H9 (cell line): ENCODE measurements around the gene MAP2K2. TPM values are rescaled to one million over a fixed set of nuclear protein-coding genes. Genes with fewer than 3 reads are reported as not detected.

ENCODE experiments used
- DNase-seq: peaks from one replicate; pipeline ENCODE4 v3.0.0-alpha.2; 2017
- H2AFZ ChIP-seq: one replicate; pipeline ENCODE4 v1.6.1; 2013; ENCODE audit warnings: mild to moderate bottlenecking, low read length, control low read depth, moderate library complexity
- H2AK5ac ChIP-seq: 2 replicates; pipeline ENCODE4 v1.6.1; 2013; ENCODE audit warnings: low read length, control low read depth, mixed read lengths; ENCODE audit not compliant: insufficient read length
- H2BK120ac ChIP-seq: one replicate; pipeline ENCODE4 v1.6.1; 2013; ENCODE audit warnings: low read depth, mild to moderate bottlenecking, low read length, control low read depth, inconsistent platforms; ENCODE audit not compliant: poor library complexity, severe bottlenecking
- H2BK12ac ChIP-seq: 2 replicates; pipeline ENCODE4 v1.6.1; 2013; ENCODE audit warnings: low read length, control low read depth, mixed read lengths, low read depth; ENCODE audit not compliant: insufficient read length
- H2BK15ac ChIP-seq: 2 replicates; pipeline ENCODE4 v1.6.1; 2013; ENCODE audit warnings: low read depth, low read length, control low read depth
- H2BK20ac ChIP-seq: one replicate; pipeline ENCODE4 v1.6.1; 2013; ENCODE audit warnings: low read depth, mild to moderate bottlenecking, low read length, control low read depth, inconsistent platforms; ENCODE audit not compliant: poor library complexity, severe bottlenecking
- H2BK5ac ChIP-seq: 2 replicates; pipeline ENCODE4 v1.6.1; 2013; ENCODE audit warnings: low read length, control low read depth, mixed read lengths; ENCODE audit not compliant: insufficient read length
- H3K14ac ChIP-seq: 2 replicates; pipeline ENCODE4 v1.6.1; 2013; ENCODE audit warnings: low read length, control low read depth; ENCODE audit not compliant: insufficient read depth
- H3K18ac ChIP-seq: 2 replicates; pipeline ENCODE4 v1.6.1; 2013; ENCODE audit warnings: low read depth, mild to moderate bottlenecking, mixed read lengths, low read length, control low read depth; ENCODE audit not compliant: insufficient read length
- H3K23ac ChIP-seq: 2 replicates; pipeline ENCODE4 v1.6.1; 2013; ENCODE audit warnings: low read length, control low read depth, mixed read lengths, low read depth; ENCODE audit not compliant: insufficient read length
- H3K23me2 ChIP-seq: 2 replicates; pipeline ENCODE4 v1.6.1; 2013; ENCODE audit warnings: low read depth, mild to moderate bottlenecking, mixed read lengths, low read length, control low read depth; ENCODE audit not compliant: insufficient read length, poor library complexity, severe bottlenecking
- H3K27ac ChIP-seq: 2 replicates; pipeline ENCODE4 v1.5.1; 2013; ENCODE audit warnings: low read length, control low read depth, mixed read lengths, low read depth; ENCODE audit not compliant: insufficient read length
- H3K27me3 ChIP-seq: 2 replicates; pipeline ENCODE4 v1.6.1; 2013; ENCODE audit warnings: low read length, control low read depth, inconsistent platforms; ENCODE audit not compliant: insufficient read depth
- H3K4ac ChIP-seq: 2 replicates; pipeline ENCODE4 v1.6.1; 2013; ENCODE audit warnings: low read depth, mild to moderate bottlenecking, control low read depth, inconsistent platforms, low read length, moderate library complexity
- H3K4me1 ChIP-seq: 2 replicates; pipeline ENCODE4 v1.6.1; 2013; ENCODE audit warnings: low read length, control low read depth, inconsistent platforms; ENCODE audit not compliant: insufficient read depth
- H3K4me2 ChIP-seq: 2 replicates; pipeline ENCODE4 v1.6.1; 2013; ENCODE audit warnings: low read length, control low read depth, mixed read lengths; ENCODE audit not compliant: insufficient read length, insufficient read depth
- H3K56ac ChIP-seq: 2 replicates; pipeline ENCODE4 v1.6.1; 2013; ENCODE audit warnings: low read depth, mild to moderate bottlenecking, mixed read lengths, low read length, control low read depth; ENCODE audit not compliant: insufficient read length
- H3K79me1 ChIP-seq: 2 replicates; pipeline ENCODE4 v1.6.1; 2013; ENCODE audit warnings: low read depth, mild to moderate bottlenecking, moderate library complexity, low read length, control low read depth, inconsistent platforms; ENCODE audit not compliant: insufficient read depth, poor library complexity, severe bottlenecking
- H3K79me2 ChIP-seq: 2 replicates; pipeline ENCODE4 v1.6.1; 2013; ENCODE audit warnings: low read length, control low read depth, inconsistent platforms; ENCODE audit not compliant: insufficient read depth
- H3K9ac ChIP-seq: 2 replicates; pipeline ENCODE4 v1.6.1; 2013; ENCODE audit warnings: low read length, control low read depth, mixed read lengths; ENCODE audit not compliant: insufficient read length; ENCODE audit errors: extremely low read depth
- H3K9me3 ChIP-seq: one replicate; pipeline ENCODE4 v1.6.1; 2013; ENCODE audit warnings: low read depth, low read length, inconsistent platforms; ENCODE audit not compliant: control insufficient read depth
- H3T11ph ChIP-seq: one replicate; pipeline ENCODE4 v1.6.1; 2013; ENCODE audit warnings: mild to moderate bottlenecking, low read length, control low read depth, inconsistent platforms
- H4K20me1 ChIP-seq: one replicate; pipeline ENCODE4 v1.6.1; 2013; ENCODE audit not compliant: control insufficient read depth, insufficient read length, insufficient read depth
- H4K5ac ChIP-seq: 2 replicates; pipeline ENCODE4 v1.6.1; 2013; ENCODE audit warnings: low read depth, mild to moderate bottlenecking, mixed read lengths, low read length, control low read depth; ENCODE audit not compliant: insufficient read length
- H4K8ac ChIP-seq: replicated peaks from 2 replicates; pipeline ENCODE4 v1.6.1; 2013; ENCODE audit warnings: low read length, control low read depth, mixed read lengths, low read depth; ENCODE audit not compliant: insufficient read length
- H4K91ac ChIP-seq: 2 replicates; pipeline ENCODE4 v1.6.1; 2013; ENCODE audit warnings: low read depth, mild to moderate bottlenecking, moderate library complexity, mixed read lengths, low read length, control low read depth; ENCODE audit not compliant: insufficient read length
- H3K27ac Mint-ChIP-seq, 3 experiments: 2 replicates in 2 of 3; 3 replicates in 1 of 3; pipeline ENCODE4 v1.8.0; 2020 to 2021; ENCODE audit warnings: mixed read lengths in 3 of 3, mild to moderate bottlenecking in 1 of 3, moderate library complexity in 1 of 3
- H3K27me3 Mint-ChIP-seq: 2 replicates; pipeline ENCODE4 v1.8.0; 2021; ENCODE audit warnings: low read depth, mild to moderate bottlenecking, moderate library complexity, mixed read lengths
- H3K36me3 Mint-ChIP-seq, 3 experiments: 2 replicates in 2 of 3; 3 replicates in 1 of 3; pipeline ENCODE4 v1.8.0; 2020 to 2021; ENCODE audit warnings: low read depth in 3 of 3, mixed read lengths in 3 of 3; ENCODE audit not compliant: insufficient read depth in 1 of 3
- H3K4me1 Mint-ChIP-seq, 2 experiments: 2 replicates each; pipeline ENCODE4 v1.8.0; 2020; ENCODE audit warnings: mixed read lengths in 2 of 2
- H3K4me3 Mint-ChIP-seq, 2 experiments: 2 replicates in 1 of 2; 3 replicates in 1 of 2; pipeline ENCODE4 v1.8.0; 2020 to 2021; ENCODE audit warnings: mild to moderate bottlenecking in 2 of 2, mixed read lengths in 2 of 2, moderate library complexity in 1 of 2
- H3K9me3 Mint-ChIP-seq, 2 experiments: 2 replicates in 1 of 2; 3 replicates in 1 of 2; pipeline ENCODE4 v1.8.0; 2020; ENCODE audit warnings: mild to moderate bottlenecking in 2 of 2, mixed read lengths in 2 of 2, moderate library complexity in 1 of 2
- CTCF ChIP-seq: fragments of 200-600 bp; sonication (generic); conservative IDR thresholded peaks from 3 replicates; pipeline ENCODE4 v1.8.0; 2021; ENCODE audit warnings: antibody characterized with exemption, mild to moderate bottlenecking
- WGBS: extraction: QIAGEN DNeasy Blood & Tissue Kit; methylation state at CpG from one replicate; pipeline ENCODE4 v1.1.7; 2013; ENCODE audit warnings: missing lambda C conversion rate, low lambda C conversion rate, mixed read lengths; ENCODE audit not compliant: insufficient read length; ENCODE audit errors: extremely low coverage; 5-methylcytosine and 5-hydroxymethylcytosine counted together
- total RNA-seq: library from RNA; stranded (reverse); gene quantifications from 2 replicates; pipeline ENCODE4 v1.2.1, GENCODE V29; 2021

MAP2K2 gene
- total RNA-seq, 1 experiment from 2014 or later: 167 TPM

DNA sequence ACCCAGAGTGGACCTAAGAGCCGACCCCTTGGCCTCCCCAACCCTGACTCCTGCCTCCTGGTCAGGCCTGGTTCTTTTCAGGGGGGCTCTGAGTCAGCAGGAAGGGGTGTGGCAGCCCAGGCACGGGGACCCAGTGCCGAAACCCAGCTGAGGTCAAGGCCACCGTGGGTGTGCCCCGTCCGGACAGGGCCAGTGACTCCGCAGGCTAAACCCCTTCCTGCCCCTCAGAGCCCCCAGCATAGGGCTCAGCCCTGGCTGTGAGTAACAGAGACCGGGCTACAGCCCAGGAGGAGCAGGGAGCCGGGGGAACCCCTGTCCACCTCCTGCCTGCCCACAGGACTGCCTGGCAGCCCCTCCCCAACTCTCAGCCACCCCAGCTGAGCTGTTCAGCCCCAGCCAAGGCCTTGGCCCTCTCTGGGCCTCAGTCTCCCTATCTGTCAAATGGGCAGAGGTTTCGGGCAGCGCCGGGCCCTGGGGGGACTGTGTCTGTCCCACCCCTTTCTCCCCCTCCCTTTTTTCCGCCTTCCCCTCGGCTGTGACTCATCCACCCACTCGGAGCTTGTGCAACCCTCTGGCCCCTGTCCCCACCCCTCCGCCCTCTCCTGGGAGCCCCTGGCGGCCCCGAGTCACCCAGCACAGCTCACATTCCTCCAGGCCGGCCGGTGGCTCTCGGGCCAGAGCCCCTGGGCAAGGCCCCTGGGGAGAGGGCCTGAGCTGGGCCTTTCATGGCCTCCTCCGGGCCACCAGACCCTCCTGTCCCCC, 65.8 kb downstream of the MAP2K2 start:
- H3K4me1 ChIP-seq: no peaks in the 10 kb centered on the region; the same call in 1 of the 2 replicates
- H3T11ph ChIP-seq: no peak overlapping the region
- no peaks in the 10 kb centered on the region; the same call in 1 of the 2 replicates for H3K27me3 Mint-ChIP-seq
- peaks cover 33% of the 10 kb centered on the region; the same call in 1 of the 2 replicates for H3K79me2 ChIP-seq
- H2BK20ac ChIP-seq: no peak overlapping the region
- no peak overlapping the region for H2BK120ac ChIP-seq
- peaks cover 3 to 18% of the 10 kb centered on the region in 2 experiments for H3K4me1 Mint-ChIP-seq
- H2AK5ac ChIP-seq: no peak overlapping the region
- H2BK12ac ChIP-seq: no peak overlapping the region
- no peak overlapping the region for H4K8ac ChIP-seq
- no peak overlapping the region for H3K4me2 ChIP-seq
- no peak overlapping the region for H3K23ac ChIP-seq
- no peak overlapping the region for H4K5ac ChIP-seq
- no peak overlapping the region for H3K14ac ChIP-seq
- WGBS: no CpG with 5 or more reads among the region's 22 CpGs
- H3K36me3 Mint-ChIP-seq: peaks cover 13 to 30% (median 23%) of the 10 kb centered on the region in 3 experiments
- no peak overlapping the region for H3K9ac ChIP-seq
- no peak overlapping the region for H2BK15ac ChIP-seq
- H3K27ac Mint-ChIP-seq: peak overlapping the region; percentile 14 to 70 (median 61); a peak in 1 of 7 replicates
- H3K27me3 ChIP-seq: no peaks in the 10 kb centered on the region
- no peak overlapping the region for H2AFZ ChIP-seq
- peaks cover 10% of the 10 kb centered on the region for H3K79me1 ChIP-seq
- H4K91ac ChIP-seq: no peak overlapping the region
- no peaks in the 10 kb centered on the region for H3K9me3 ChIP-seq
- TF ChIP-seq CTCF: no peak
- H3K56ac ChIP-seq: no peak overlapping the region
- no peak overlapping the region for H3K4ac ChIP-seq
- H3K27ac ChIP-seq: no peak overlapping the region
- H2BK5ac ChIP-seq: no peak overlapping the region
- H4K20me1 ChIP-seq: peaks cover 4% of the 10 kb centered on the region
- no peak overlapping the region for H3K4me3 Mint-ChIP-seq
- no peaks in the 10 kb centered on the region for H3K23me2 ChIP-seq
- H3K18ac ChIP-seq: no peak overlapping the region
- H3K9me3 Mint-ChIP-seq: no peaks in the 10 kb centered on the region
- DNase-seq: peak; percentile 38
